GM12878 (cell line): Measurements from ENCODE around the gene ADGRG1. TPM values are rescaled to one million over a fixed set of nuclear protein-coding genes. Genes with fewer than 3 reads are reported as not detected.

Experiments used
- CEBPZ ChIP-seq: fragments of 150-350 bp; IDR thresholded peaks from 2 replicates; pipeline ENCODE4 v1.6.1; 2016; ENCODE audit warnings: low read depth, low read length
- CUX1 ChIP-seq: IDR thresholded peaks from 2 replicates; pipeline ENCODE4 v1.6.1; 2012; ENCODE audit warnings: improper control_type of control experiment, low read depth, low read length; ENCODE audit not compliant: insufficient replicate concordance
- GABPA ChIP-seq: IDR thresholded peaks from 2 replicates; pipeline ENCODE4 v1.6.1; 2014; ENCODE audit warnings: antibody characterized with exemption, low read depth, mild to moderate bottlenecking, inconsistent platforms
- JUNB ChIP-seq: IDR thresholded peaks from 2 replicates; pipeline ENCODE4 v1.6.1; 2016; ENCODE audit warnings: antibody characterized with exemption, mild to moderate bottlenecking
- MTA3 ChIP-seq: IDR thresholded peaks from 2 replicates; pipeline ENCODE4 v1.6.1; 2012; ENCODE audit warnings: low read length, inconsistent platforms, borderline replicate concordance
- NR2F1 ChIP-seq: fragments of 450-650 bp; conservative IDR thresholded peaks from 2 replicates; pipeline ENCODE4 v1.6.1; 2017; ENCODE audit warnings: mild to moderate bottlenecking
- PKNOX1 ChIP-seq: fragments of 450-650 bp; IDR thresholded peaks from 2 replicates; pipeline ENCODE4 v1.6.1; 2016; ENCODE audit warnings: mild to moderate bottlenecking
- RCOR1 ChIP-seq: conservative IDR thresholded peaks from 2 replicates; pipeline ENCODE4 v1.6.1; 2012; ENCODE audit warnings: low read depth, low read length, improper control_type of control experiment
- SIX5 ChIP-seq: IDR thresholded peaks from 2 replicates; pipeline ENCODE4 v1.6.1; 2011; ENCODE audit warnings: mild to moderate bottlenecking, low read depth, low read length, moderate library complexity; ENCODE audit not compliant: severe bottlenecking
- SUZ12 ChIP-seq: fragments of 200-600 bp; sonication (generic); IDR thresholded peaks from one replicate; pipeline ENCODE4 v1.6.1; 2018; ENCODE audit warnings: antibody characterized with exemption, mild to moderate bottlenecking; ENCODE audit not compliant: unreplicated experiment
- TCF3 ChIP-seq: IDR thresholded peaks from 2 replicates; pipeline ENCODE4 v1.6.1; 2012; ENCODE audit warnings: low read depth, mild to moderate bottlenecking, low read length, borderline replicate concordance; ENCODE audit not compliant: insufficient read depth
- ZBED1 ChIP-seq: IDR thresholded peaks from 2 replicates; pipeline ENCODE4 v1.6.1; 2016; ENCODE audit warnings: borderline replicate concordance
- ZBTB40 ChIP-seq: fragments of 450-650 bp; IDR thresholded peaks from 2 replicates; pipeline ENCODE4 v1.6.1; 2016; ENCODE audit warnings: mild to moderate bottlenecking, moderate library complexity, borderline replicate concordance
- polyA plus RNA-seq, 11 experiments: library from polyadenylated mRNA; depleted of rRNA in 4 of 11; unstranded in 6 of 11; stranded (reverse) in 5 of 11; fragments of >200 nt; fragmentation: Nextera tagmentation in 4 of 11; fragmentation: Illumina TruSeq in 1 of 11; extraction: Ambion mirVana in 4 of 11; extraction: Trizol in 1 of 11; gene quantifications; 1 replicate in 1 of 11; 2 replicates in 10 of 11; pipeline versions ENCODE4 v1.2.1 to v1.2.3, GENCODE V29; 2011 to 2016; ENCODE audit warnings: inconsistent platforms in 2 of 11, missing spikeins in 2 of 11, low read depth in 1 of 11
- total RNA-seq, 4 experiments: library from RNA; depleted of rRNA in 3 of 4; stranded (reverse); fragments of >200 nt in 3 of 4; fragmentation: Illumina TruSeq in 1 of 4; extraction: Trizol in 1 of 4; gene quantifications; 2 replicates each; pipeline versions ENCODE4 v1.2.1 to v1.2.3, GENCODE V29; 2013 to 2021

The ADGRG1 gene
- total and polyA plus RNA-seq, 10 of the 15 experiments (the other 5 are each of a cell fraction or from before 2014, with no cell fraction given), result 0.07 to 2.0 (median 0.75) TPM

- TF ChIP-seq GABPA (peak; percentile 79), CEBPZ (no peak), PKNOX1 (no peak), JUNB (no peak), TCF3 (no peak), ZBED1 (no peak), CUX1 (no peak), ZBTB40 (no peak), MTA3 (no peak), SIX5 (peak; percentile 77), SUZ12 (no peak), RCOR1 (no peak), NR2F1 (no peak)
Observed at GRCh38 chr16:57694725-57695679, 66.6 kb downstream of the ADGRG1 start, which contains the start of gene DRC7 (continued).
